ENCODE data around the gene HBS1L. TPM values are rescaled to one million over a fixed set of nuclear protein-coding genes. Genes with fewer than 3 reads are reported as not detected.

The HBS1L gene
- total RNA-seq, 1 experiment from 2014 or later: 89.4 TPM

- RAD21 ChIA-PET (ENCODE audit: low non-redundant PET in 1 of 2, low total read pairs in 2 of 2, uncharacterized antibody in 2 of 2, unreplicated experiment in 2 of 2): no interaction called here
- no peak for ATAC-seq
- Histone ChIP-seq H3K9ac (ENCODE audit: low read length) (no peak overlapping the region), H3K4me1 (ENCODE audit: control insufficient read depth in 1 of 2, insufficient read depth in 2 of 2, low read length in 2 of 2) (no peaks in the 10 kb centered on the region), H3K9me3 (ENCODE audit: control insufficient read depth in 1 of 2, insufficient read depth in 1 of 2, low read depth in 1 of 2, low read length in 2 of 2) (no peaks in the 10 kb centered on the region), H3K36me3 (ENCODE audit: control insufficient read depth in 1 of 2, insufficient read depth in 2 of 2, low read length in 2 of 2) (no peaks in the 10 kb centered on the region), H3K9me2 (ENCODE audit: insufficient read depth) (no peaks in the 10 kb centered on the region), H2AFZ (ENCODE audit: low read depth, low read length, poor library complexity, severe bottlenecking) (no peak overlapping the region), H3K27me3 (ENCODE audit: insufficient read depth, low read length) (no peaks in the 10 kb centered on the region), H3K4me2 (ENCODE audit: low read length) (no peak overlapping the region), H4K20me1 (ENCODE audit: insufficient read depth) (no peaks in the 10 kb centered on the region), H3K27ac (ENCODE audit: low read depth, low read length) (no peak overlapping the region), H3K79me2 (ENCODE audit: insufficient read depth, low read length) (no peaks in the 10 kb centered on the region), H3K4me3 (replicated peaks in 1 of 2; ENCODE audit: low read depth in 1 of 2, low read length in 2 of 2) (no peak overlapping the region)
- intact Hi-C loops (cut with micrococcal nuclease): no loop called here
- no peak for DNase-seq (ENCODE audit: low read depth, low spot score)
- BruUV-seq (replicated peaks): no TSS peak
- CTCF ChIA-PET: no interaction called here
- POLR2A ChIA-PET: no interaction called here
- no peak for TF ChIP-seq EGR1 (IDR thresholded peaks at IDR 0.05; ENCODE audit: low read depth)
- TF ChIP-seq TCF7L2 (IDR thresholded peaks at IDR 0.05; ENCODE audit: borderline replicate concordance, extremely low read depth, insufficient read depth, insufficient read length): no peak
Measured at GRCh38 chr6:135071541-135071940, 16.9 kb upstream of the HBS1L start.

GRCh38 chr6:135067911-135068310 is 13.3 kb upstream of the HBS1L start:
- no peak for TF ChIP-seq REST (IDR thresholded peaks at IDR 0.05; ENCODE audit: low read depth)
- TF ChIP-seq EZH2 (IDR thresholded peaks at IDR 0.05): no peak
- TF ChIP-seq ZFX (IDR thresholded peaks at IDR 0.05): no peak
- TF ChIP-seq MAX (IDR thresholded peaks at IDR 0.05): no peak
- TF ChIP-seq SP1 (IDR thresholded peaks at IDR 0.05; ENCODE audit: low read depth): no peak
- TF ChIP-seq CEBPB (IDR thresholded peaks at IDR 0.05; ENCODE audit: low read depth): no peak
- no peak for TF ChIP-seq EGR1 (IDR thresholded peaks at IDR 0.05; ENCODE audit: low read depth)
- TF ChIP-seq ZBTB33 (IDR thresholded peaks at IDR 0.05; ENCODE audit: extremely low read depth, insufficient replicate concordance, low read length): no peak
- TF ChIP-seq RAD21 (IDR thresholded peaks at IDR 0.05; ENCODE audit: low read depth): no peak
- no peak for TF ChIP-seq POLR2A (IDR thresholded peaks at IDR 0.05; ENCODE audit: borderline replicate concordance, extremely low read depth, insufficient read depth, insufficient read length)
- TF ChIP-seq JUND (IDR thresholded peaks at IDR 0.05): no peak
- no peak for TF ChIP-seq ATF3 (IDR thresholded peaks at IDR 0.05)
- TF ChIP-seq ZNF274 (IDR thresholded peaks at IDR 0.05; ENCODE audit: low read depth, low read length): no peak
- no peak for TF ChIP-seq TCF7L2 (IDR thresholded peaks at IDR 0.05; ENCODE audit: borderline replicate concordance, extremely low read depth, insufficient read depth, insufficient read length)
- TF ChIP-seq EZH2phosphoT487 (IDR thresholded peaks at IDR 0.05; ENCODE audit: borderline replicate concordance): no peak
- TF ChIP-seq SRF (IDR thresholded peaks at IDR 0.05; ENCODE audit: low read depth): no peak
- Histone ChIP-seq H3K36me3 (ENCODE audit: control insufficient read depth in 1 of 2, insufficient read depth in 2 of 2, low read length in 2 of 2) (no peaks in the 10 kb centered on the region), H3K27me3 (ENCODE audit: insufficient read depth, low read length) (no peaks in the 10 kb centered on the region), H3K79me2 (ENCODE audit: insufficient read depth, low read length) (no peaks in the 10 kb centered on the region), H2AFZ (ENCODE audit: low read depth, low read length, poor library complexity, severe bottlenecking) (no peak overlapping the region), H3K9me3 (ENCODE audit: control insufficient read depth in 1 of 2, insufficient read depth in 1 of 2, low read depth in 1 of 2, low read length in 2 of 2) (no peaks in the 10 kb centered on the region), H3K9ac (ENCODE audit: low read length) (no peak overlapping the region), H3K4me3 (replicated peaks in 1 of 2; ENCODE audit: low read depth in 1 of 2, low read length in 2 of 2) (no peak overlapping the region), H3K4me2 (ENCODE audit: low read length) (no peak overlapping the region), H3K27ac (ENCODE audit: low read depth, low read length) (no peak overlapping the region), H3K4me1 (ENCODE audit: control insufficient read depth in 1 of 2, insufficient read depth in 2 of 2, low read length in 2 of 2) (no peaks in the 10 kb centered on the region), H4K20me1 (ENCODE audit: insufficient read depth) (no peaks in the 10 kb centered on the region), H3K9me2 (ENCODE audit: insufficient read depth) (no peaks in the 10 kb centered on the region)
- ChIA-PET POLR2A (no interaction called here), RAD21 (ENCODE audit: low non-redundant PET in 1 of 2, low total read pairs in 2 of 2, uncharacterized antibody in 2 of 2, unreplicated experiment in 2 of 2) (no interaction called here), CTCF (no interaction called here)
- no TSS peak for BruUV-seq (replicated peaks)
- no peak for DNase-seq (ENCODE audit: low read depth, low spot score)
- intact Hi-C loops (cut with micrococcal nuclease): no loop called here
- no peak for ATAC-seq
